AG20443 (cell line): ENCODE measurements around the gene ATF6B.
A peak's percentile ranks its signal among the peaks of the same experiment; 100 is the strongest.
"Not testable (repeated sequence)": the region's sequence is repeated elsewhere in the genome, so short reads cannot be mapped to it uniquely, and the experiment has no call there.

Source experiments
- DNase-seq: peaks from one replicate; pipeline ENCODE4 v3.0.0; 2012; ENCODE audit warnings: low spot score, mixed read lengths

The ATF6B gene

DNA sequence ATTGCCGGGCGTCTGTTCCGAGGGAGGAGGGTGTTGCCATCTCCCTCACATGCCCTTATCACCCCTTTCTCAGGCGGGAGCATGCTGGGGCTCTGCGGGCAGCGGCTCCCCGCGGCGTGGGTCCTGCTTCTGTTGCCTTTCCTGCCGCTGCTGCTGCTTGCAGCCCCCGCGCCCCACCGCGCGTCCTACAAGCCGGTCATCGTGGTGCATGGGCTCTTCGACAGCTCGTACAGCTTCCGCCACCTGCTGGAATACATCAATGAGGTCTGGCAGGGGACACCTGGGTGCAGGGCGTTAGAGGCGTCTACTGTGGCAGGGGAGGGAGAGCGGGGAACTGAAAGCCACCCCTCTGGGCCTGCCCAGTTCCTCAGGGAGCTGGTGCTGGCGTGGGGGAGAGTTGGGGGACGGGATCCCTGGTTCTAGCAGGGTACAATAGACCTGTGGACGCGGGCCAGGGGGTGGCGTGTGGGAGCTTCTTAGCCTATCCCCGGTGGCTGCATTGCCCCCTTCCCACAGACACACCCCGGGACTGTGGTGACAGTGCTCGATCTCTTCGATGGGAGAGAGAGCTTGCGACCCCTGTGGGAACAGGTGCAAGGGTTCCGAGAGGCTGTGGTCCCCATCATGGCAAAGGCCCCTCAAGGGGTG lies 26.6 kb upstream of the ATF6B start:
- peak; percentile 68 for DNase-seq

DNA sequence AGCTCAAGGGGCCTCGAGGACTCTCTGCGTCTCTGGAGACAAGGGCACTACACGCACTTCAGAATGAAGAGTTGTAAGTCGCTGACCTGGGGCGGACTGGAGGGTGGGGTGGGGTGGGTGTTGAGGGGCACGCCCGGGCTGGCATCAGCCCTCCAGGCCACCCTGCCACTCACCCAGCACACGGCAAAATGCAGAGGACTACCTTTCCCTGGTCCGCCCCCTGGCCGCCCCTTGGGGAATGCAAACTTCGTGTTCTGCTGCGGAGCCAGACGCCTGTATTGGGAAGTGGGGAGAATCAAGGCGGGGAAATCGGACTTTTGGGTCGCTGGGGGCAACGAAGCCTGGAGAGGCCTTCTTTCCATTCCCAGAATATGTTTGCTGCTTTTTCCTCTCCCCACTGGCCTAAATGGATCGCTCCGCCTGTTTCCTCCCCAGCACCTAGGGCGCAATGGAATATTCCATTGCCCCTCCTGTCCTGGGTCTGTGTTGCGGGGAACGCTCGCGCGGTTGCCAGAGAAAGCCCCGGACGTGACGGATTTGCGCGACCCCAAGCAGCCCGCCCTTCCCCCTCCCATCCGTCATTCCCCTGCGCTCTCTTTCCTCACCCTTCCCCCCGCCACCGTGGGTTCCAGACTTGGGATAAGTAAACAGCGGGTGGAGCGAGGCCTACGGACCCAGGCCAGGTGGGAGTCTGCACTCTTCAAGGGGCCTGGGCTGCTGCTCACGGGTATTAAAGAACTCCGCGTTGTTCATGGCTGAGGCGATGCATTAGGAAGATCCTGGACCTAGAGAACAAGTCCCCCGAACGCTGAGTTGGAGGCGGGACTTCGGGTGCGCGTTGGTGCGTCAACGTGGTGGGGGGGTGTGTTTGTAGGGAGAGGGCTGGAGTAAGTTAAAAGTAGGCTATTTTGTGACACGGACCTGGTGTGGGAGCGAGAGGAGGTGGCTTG lies 25.8 kb upstream of the ATF6B start, which contains the start of gene PPT2:
Gene PPT2 (plus strand): TSS at position 578 of the 950 bp plus-strand sequence. CDS start 454 bp downstream, outside the sequence.
- peak; percentile 91 for DNase-seq

DNA sequence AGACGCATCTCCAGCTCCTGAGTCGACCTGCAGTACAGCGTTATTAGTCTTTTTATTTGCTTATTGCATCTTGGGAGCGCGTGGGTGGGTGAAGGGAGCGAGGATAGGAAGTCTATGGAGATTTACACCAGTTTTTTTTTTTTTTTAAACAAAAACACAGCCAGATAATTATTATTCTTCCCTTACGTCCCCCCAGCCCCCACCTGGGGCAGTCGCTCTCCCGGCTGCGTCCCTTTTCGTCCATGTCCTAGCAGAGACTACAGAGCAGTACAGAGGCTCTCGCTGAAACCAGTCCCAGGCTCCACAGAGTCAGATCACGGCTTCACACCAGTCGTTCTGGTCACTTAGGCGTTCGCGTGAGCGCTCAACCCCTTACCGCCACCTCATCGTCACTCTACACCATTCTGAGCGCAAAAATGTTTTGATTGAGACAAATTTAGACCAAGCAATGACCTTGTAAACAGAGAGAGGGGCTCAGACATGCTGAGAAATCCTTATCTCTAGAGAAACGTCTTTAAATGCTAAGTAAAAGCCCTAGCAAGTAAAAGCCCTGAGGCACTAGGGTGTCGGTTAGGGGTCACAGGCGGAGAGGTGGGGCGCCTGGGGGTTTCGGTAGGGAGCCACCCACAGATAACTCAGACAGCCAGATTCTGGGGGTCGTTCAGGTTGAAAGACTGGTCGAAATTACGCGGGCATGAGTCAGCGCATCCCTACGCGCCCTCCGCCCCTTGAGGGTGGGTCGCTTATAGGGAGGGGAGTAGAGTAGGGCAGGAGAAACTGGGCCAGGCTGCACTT lies 24.9 kb upstream of the ATF6B start:
- DNase-seq, result peak; percentile 54

DNA sequence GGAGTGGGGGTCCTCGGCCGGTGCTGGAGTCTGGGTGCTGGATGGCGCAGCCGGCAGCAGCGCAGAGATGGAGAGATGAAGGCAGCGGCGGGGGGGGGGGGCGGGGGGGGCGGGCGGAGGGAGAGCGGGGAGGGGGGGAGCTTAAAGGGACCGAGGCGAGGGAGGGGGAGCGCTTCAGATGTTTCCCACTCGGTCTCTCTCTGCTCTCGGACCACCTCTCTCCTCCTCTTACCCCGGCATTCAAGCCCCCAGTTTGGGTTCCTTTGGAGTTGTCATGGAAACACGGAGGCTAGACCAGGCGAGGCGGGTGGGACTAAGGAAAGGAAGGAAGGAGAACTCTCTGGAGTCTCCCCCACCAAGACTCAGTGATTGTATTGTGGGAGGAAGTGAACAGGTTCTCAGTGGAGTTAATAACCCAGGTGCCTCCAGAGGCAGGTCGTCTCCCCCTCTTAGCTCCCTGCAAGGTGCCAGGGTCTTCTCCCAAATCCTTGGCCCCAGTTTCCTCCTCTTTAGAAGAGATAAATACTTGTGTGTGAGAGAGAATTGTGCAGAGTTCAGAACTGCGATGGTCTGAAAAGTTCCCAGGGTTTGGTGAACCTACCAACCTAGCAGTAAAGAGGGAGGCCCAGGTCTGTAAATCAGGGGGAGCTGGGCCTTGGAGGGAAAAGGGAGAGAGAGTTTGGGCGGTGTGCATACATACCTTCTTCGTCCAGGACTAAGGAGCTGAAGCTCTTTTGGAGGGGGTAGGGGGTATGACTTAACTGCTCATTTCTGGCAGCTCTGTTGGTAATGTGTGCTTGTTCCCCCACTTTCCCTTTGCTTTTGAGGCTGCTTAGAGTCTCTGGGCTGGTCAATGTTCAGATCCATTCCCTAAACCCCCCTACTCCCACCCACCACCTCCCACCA lies 24.1 kb upstream of the ATF6B start, which contains the start of gene PRRT1:
Gene PRRT1 (minus strand): TSS at position 77 of the 906 bp plus-strand sequence. CDS start 112 bp downstream, outside the sequence.
- DNase-seq, result peak; percentile 68

DNA sequence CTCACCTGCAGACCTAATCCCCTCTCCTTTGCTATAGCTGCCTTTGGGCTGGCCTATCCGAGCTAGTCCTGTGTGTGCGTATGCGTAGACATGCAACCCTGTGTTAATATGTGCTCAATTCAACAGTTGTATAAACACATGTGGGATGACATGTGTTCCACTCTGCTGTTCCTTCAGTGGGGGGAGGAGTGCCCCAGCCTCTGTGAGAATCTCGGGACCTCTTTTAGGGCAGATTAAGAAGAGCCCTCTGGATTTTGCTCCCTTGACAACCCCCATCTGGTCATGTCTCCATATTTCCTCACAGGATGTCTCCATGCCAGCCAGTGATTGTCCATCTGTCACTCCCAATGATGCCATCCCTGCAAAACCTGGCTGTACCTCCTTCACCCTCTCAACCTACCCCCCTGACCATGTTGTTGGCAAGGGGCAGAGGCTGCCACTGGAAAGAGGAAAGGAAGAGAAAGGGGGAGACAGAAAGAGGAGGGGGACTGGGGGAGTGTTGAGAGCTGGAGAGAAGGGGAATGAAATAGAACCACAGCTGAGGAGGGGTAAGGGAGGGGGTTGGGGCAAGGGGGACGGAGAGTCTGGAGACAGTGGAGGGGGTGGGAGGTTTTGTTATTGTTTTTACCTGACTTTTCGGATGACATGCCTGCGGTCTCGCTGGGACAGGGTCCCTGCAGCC lies 23.3 kb upstream of the ATF6B start:
- DNase-seq, result no peak

DNA sequence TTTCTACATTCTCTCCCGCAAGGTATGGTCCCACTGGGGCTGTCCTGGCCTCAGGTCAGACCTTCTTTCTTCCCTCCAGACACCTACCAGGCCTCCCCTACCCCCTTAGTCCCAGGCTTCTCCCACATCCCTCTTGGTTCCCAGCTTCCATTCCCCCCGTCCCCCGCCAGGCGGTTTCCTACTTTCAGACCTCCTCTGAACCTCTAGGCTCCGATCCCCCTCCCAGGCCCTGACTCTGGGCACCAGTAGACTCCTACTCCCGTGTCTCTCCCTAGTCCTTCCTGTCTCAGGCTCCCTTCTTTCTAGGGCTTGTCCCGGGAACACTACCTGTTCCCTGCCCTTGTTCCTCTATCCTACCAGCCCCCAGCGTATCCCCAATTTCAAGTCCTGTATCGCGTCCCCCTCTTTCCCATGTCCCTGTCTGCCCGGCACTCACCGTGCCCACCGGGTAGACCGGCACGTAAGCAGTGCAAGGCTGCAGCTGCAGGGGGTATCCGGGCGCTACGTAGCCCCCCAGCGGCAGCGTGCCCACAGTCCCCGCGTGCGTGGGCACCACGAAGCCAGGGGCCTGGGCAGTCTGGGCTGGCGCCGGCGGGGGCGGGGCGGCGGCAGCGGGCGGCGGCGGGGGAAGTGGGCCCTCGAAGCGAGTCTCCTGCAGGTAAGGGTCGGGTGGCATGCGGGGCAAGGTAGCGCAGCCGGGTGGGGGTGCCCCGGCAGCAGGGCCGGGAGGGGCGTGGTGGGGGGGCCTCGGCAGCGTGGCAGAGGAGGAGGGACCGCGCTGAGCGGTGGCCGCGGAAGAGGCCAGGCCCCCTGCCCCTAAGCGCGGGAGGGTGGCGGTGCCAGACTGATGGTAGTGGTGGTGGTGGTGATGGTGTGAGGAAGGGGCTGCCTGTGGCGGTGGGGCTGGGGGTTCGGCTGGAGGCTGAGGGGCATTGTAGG lies 22.2 kb upstream of the ATF6B start:
- DNase-seq, result no peak

DNA sequence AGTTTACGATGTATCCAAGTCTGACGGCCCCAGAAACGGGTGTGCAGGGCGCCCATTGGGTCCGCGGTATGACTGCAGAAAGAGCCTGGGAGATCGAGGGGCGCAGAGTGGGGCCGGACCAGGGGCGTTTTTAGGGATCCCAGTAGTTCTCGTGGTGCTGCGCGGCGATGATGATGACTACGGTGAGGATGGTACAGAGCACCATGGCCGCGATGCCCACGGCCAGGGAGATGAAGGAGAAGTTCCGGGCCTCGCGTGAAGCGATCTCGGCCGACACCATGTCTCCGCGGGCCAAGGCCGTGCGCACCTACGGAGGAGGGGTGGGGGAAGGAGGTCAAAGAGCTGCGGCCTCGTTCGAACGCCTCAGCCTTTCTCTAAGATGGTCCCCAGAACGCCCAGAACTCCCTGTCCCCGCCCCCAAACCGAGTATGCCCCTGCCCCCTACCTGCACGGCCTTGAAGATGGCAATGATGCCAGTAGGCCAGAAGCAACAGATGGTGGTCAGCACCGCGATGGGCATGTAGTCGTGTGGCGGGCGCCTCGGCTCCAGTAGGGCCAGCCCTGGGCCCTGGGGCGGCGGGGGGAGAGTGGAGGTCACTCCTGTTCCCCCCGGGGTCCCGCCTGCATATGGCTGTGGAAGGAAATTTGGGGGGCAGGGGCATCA lies 21.2 kb upstream of the ATF6B start:
- no peak for DNase-seq

DNA sequence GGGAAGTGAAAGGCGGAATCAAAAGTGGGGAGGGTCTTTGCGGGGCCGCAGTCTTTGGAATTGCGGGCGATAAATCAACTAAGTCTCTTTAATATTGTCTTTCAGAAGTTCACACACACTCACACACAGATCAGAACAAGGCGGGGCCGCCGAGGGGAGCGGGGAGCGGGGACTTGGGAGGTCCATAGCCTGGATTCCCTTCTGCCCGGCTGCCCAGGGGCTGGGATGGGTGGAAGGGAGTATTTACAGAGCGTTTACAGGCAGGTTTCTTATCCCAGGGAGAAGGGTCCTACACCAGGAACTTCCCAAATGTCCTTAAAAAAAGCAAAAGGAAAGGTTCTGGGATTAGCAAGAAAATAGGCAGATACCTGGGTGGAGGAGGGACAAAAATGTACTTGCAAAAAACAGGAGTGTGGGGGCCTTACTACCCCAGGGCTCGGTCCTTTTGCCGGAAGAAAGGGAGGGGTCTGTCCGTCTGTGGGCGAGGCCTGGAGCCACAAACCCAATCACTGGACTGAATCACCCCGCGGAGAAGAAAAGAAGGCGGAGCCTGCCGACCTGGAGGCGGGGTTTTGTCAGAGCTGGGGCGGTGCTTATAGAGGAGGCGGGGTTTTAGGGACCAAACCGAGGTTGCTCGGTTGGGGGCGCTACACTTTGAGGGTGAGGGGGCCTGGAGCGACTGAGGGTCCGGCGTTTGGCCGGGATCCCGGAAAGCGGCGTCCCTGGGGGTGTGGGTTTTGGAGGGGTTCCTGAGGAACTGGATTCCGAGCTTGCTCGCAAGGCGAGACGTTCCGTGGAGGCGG lies 20.4 kb upstream of the ATF6B start:
- peak; percentile 24 for DNase-seq

DNA sequence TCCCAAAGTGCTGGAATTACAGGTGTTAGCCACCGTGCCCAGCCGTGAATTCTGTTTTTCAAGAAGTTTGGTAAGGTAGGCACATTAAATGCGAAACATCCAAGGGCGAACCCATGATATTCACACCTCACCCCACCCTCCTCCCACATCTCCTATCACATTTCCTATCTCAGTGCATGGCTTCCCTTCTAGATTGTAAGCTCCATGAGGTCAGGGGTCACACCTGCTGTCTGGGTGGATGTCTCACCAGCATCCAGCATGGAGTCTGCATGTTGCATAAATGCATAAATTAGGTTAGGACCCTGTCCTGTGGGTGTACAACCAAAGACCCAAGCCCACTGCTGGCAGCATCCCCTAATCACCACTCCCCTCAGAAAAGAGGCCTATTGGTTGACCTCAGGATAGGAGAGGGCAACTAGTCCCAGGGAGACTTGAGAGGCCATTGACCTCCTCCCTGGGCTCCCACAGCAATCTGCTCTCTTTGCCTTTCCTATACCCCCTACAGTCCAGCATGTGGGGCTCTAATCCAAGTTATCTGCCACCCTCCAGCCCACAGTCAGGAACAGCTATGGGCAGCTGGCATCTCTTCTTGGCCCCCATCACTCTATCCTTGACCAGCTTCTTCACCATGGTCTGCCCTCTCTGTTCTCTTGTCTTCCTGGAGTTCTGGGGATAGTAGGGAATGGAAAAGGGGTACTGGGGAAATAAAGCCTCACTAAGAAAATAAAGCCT lies 19.5 kb upstream of the ATF6B start:
- no peak for DNase-seq

DNA sequence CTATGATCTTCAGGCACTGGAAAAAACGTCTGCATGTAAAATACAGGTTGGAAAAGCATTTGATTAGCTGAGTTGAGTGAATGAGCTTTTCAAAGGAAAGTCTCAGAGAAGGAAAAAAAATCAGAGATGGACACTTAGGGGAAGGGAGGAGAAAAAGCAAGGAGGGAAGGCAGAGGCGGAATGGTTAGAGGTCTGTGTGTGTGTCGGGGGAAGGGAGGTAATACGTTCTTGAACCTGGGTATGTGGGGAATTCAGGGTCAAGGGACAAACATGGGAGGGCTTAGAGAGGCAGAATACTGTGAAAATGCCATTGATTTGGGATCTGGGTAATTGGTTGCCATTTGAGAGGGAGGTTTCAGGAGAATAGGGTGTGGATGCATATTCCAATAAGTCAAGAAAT lies 18.6 kb upstream of the ATF6B start:
- DNase-seq, result no peak

DNA sequence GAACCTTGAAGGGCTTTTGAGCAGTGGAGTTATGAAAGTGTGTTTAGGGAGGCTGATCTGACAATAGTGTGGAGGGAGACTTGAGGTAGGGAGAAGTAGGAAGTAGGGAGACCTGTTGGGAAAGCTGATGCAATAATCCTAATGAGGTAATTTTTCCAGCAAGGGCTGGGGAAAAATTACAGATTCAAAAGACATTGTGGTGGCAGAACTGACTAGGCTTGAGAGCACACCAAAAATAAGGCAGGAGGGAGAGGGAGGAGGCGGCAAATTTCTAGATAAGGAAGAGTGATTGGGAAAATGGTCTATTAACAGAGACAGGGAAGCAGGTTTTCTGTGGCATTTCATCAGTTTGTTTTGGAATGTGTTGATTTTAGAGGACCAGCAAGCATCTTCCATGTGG lies 18.2 kb upstream of the ATF6B start:
- no peak for DNase-seq

DNA sequence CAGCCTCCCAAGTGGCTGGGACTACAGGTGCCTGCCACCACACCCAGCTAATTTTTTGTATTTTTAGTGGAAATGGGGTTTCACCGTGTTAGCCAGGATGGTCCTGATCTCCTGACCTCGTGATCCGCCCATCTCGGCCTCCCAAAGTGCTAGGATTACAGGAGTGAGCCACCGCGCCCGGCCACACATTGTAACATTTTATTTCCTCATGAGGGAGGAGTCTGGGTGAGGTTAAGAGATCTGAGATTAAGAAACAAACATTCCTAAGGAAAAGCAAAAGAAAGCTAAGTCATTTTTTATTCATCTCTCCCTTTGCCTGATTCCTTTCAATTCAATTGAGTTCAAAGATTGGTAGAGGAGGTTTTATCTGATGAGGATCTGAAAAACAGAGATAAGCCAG lies 16.2 kb upstream of the ATF6B start:
- DNase-seq, result not testable (repeated sequence)

DNA sequence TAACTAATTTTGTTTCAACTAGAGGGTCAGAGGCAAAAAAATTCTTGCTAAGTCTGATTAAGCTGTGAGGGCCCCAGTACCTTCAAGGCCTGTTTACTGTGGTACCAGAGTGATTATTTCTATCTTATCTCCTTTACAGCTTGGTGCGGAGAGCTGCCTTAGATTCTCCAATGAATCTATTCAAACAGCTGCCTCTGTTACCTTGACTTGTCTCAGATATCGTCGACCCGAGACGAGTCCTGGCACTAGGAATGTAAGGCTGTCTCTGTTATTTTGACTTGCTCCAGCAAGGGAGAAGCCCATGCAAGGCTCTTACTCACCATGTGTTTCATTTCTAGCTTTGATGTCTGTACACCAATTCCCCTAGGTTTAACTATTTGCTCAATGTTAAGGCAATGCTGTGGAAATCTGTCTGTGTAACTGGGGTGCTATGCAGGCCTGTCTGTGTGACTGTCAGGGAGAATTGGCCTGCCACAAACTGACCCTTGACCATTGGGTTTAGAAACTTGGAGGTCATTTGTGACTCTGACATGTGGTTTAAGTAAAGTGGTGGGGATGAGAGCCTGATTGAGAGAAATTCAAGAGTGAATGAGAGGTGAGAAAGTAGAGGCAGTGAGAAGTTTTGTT lies 12.5 kb upstream of the ATF6B start:
- no peak for DNase-seq

DNA sequence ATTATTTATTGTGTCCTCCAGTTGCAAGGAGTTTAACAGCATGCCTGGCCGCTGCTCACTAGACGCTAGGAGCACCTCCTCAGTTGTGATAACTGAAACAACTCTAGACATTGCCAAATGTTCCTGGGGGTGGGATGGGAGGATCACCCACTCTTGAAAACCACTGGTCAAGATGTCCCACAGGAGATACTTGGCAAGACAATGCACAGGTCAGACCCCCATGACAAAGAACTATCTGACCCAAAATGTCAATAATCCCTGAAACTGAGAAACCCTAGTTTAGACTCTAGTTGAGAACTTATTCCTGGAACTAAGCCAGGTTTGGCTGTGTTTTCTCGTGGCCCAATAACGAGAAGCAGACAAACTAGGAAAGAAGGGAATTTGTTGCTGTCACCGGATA lies 11.5 kb upstream of the ATF6B start:
- no peak for DNase-seq

DNA sequence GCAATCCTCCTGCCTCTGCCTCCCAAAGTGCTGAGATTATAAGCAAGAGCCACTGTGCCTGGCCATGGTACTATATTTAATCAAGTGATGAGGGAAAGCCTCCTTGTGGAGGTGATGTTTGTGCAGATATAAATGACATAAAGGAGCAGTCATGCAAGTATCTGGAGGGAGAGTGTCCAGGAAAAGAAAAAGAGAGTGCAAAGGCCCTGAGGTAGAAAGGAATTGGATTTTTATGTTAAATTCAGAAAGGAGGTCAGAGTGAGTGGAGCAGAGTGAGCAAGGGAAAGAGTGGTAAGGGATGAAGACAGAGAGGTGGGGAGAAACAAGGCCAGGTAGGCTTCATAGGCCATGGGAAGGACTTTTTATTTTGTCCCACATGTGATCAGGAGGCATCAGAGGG lies 9.4 kb upstream of the ATF6B start:
- DNase-seq, result no peak

DNA sequence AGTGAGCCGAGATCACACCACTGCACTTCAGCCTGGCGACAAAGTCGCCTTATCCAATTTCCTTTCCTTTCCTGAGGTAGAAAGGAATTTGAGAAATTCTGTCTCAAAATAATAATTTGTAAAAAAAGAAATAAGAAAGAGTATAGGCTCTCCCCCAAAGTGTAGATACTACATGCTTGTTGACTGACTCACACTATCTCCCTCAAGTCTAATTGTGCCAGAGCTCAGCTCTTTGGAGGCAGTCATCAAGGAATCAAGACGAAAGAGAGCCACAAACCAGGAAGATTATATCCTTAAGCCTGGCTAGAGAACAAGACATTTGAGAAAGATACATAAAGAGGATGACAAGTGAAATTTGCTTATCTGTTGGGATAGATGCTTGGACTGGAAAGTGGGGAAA lies 5.7 kb upstream of the ATF6B start:
- peak; percentile 51 for DNase-seq

DNA sequence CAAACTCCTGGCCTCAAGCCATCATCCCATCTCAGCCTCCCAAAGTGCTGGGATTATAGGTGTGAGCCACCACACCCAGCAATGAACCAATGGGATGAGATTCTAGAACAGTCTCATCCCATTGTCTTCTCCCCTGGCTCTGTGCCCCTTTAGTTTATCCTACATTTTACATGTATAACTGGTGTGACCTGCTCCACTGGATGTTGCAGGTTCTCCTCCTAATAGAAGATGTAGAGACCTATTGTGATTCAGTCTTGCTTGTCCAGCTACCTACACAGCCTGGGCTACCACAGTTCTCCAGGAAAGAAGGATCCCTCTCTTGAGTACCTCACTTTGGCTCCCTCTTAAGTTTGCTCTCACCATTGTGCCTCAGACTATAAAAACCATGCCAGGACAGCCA lies 4.1 kb upstream of the ATF6B start:
- no peak for DNase-seq
